Dermis microvascular lymphatic vessel endothelial cell (primary cell): ENCODE data around the gene CATSPER4. TPM values are rescaled to one million over a fixed set of nuclear protein-coding genes. Genes with fewer than 3 reads are reported as not detected.
A peak's percentile ranks its signal among the peaks of the same experiment; 100 is the strongest.

Source experiments
- DNase-seq, 2 donors: peaks; one replicate each; pipeline versions ENCODE4 v3.0.0 to v3.0.0-alpha.2; 2010; ENCODE audit warnings: low read depth in 2 of 2
- total RNA-seq: library from RNA; depleted of rRNA; stranded (reverse); fragments of >200 nt; gene quantifications from 2 replicates; pipeline ENCODE4 v1.2.1, GENCODE V29; 2014

The CATSPER4 gene
- not detected in 2 replicates for total RNA-seq

DNA sequence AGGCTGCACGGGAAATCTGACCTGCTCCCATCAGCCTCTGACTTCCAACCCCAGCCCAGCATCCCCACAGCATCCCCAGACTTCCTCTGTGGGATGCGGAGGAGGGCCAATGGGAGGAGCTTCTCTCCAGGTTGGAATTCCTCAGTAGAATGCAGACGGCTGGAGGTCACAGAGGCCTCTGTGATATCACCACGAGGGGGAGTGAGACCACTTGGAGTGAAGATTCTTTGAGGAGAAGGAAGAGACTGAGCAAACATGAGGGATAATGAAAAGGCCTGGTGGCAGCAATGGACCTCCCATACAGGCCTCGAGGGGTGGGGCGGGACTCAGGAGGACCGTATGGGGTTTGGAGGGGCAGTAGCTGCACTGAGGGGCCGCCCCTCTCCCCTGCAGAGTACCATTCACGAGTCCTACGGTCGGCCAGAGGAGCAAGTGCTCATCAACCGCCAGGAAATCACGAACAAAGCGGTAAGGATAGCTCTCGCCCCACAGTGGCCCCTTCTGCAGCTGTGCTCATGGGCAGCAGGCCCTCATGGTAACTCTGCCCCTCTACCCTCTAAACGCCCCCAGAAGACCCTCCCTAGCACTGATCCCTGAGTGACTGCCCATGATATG, at the start of gene CATSPER4:
Gene CATSPER4 (plus strand): TSS at position 230 of the 615 bp plus-strand sequence. CDS start 26 bp downstream, at position 256.
- peak in 1 of 2 donors; percentile 17 for DNase-seq

DNA sequence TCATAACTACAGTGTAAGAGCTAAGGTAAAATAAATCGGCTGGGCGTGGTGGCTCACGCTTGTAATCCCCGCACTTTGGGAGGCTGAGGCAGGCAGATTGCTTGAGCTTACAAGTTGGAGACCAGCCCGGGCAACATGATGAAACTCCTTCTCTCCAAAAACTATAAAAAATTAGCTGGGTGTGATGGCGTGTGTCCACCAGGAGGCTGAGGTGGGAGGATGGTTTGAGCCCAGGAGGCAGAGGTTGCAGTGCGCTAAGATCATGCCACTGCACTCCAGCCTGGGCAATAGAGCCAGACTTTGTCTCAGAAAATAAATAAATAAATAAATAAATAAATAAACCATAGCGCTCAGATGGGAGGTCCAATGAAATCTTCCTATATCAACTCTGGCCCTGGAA, 48.2 kb upstream of the CATSPER4 start:
- no peak for DNase-seq

DNA sequence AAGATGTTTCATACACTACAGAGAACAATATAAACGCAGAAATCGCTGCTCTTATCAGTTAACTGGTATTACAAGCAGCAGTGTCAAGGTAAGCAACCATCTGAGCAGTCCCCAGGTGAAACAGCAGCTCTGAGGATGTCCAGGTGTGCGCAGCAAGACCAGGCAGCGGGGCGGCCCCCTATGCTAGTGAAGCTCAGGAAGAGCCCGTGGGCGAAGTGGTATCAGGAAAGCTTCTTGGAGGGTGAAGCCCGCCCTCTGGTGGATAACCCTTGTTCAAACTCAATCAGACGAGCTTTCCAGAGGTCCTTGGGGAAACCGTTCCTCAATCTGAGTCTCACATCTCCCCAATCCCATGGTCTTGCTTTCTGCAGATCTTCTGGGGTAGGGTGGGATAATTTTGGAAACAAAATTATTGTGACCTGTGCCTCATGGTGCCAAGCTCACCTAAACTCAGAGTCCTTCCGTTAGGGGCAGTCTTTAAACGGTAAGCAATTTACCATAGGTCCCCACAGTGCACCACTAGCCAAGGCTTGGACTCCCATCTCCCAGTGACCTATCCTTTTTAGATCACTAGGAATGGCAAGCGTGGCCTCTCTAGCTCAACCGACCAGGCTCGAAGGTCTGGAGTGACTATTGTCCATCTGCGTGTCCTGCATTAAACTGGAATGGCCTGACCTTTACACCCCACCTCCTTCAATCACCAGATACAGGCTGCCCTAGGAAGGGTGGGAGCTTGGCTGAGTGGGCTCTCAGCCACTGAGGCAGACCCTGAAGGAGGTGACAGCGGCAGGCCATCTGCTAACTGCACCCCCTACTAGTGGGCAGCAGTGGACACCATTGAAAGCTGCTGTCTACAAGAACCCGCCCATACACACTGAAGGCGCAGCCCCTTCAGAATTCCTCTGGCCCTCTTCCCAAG, 45.1 kb upstream of the CATSPER4 start:
- peak; percentile 73 to 87 for DNase-seq

GRCh38 chr1:26145960-26146294, 44.5 kb upstream of the CATSPER4 start:
- DNase-seq = no peak

DNA sequence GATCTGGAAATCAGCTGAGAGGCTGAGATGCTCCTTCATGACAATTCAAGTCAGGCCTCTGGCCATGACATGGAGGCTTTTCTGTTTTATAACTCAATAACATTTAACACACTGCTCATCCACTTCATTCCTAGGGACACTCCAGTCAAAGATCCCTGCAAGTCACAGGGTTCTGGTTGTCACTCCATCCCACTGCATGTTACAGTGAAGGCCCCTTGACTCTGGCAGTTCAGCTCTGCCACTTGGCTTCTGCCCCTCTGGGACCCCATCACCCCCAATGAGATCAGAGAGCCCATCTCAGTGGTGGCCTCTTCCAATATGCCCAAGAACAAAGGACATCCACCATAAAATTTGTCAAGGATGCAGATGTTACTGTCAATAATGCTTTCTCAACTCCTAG, 41.5 kb upstream of the CATSPER4 start:
- no peak for DNase-seq

DNA sequence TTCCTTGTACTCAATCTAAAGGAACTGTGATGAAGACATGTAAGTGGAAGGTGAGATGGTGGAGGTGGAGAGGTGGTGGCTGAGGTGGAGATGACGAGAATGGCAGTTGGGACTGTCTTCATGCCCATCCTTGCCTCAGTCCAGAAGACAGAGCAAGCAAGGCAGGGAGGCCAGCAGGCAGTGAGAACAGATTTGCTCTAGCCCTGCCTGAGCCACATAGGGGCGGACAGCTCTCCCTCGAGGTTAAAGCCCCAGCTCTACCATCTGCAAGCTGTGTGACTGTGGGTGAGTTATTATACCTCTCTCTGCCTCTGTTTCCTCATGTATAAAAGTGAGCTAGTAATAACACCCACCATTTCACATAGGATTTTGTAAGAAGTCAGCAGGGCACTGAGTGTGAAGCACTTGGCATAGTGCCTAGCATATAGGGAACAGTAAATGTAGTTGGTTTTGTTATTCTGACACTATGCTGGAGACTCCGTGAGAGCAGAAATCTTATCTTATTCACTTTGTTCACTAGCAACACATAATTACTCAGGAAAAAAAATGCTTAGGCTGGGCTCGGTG, 36.4 kb upstream of the CATSPER4 start:
- DNase-seq = no peak

GRCh38 chr1:26154750-26155149, 35.7 kb upstream of the CATSPER4 start:
- peak in 1 of 2 donors; percentile 40 for DNase-seq

DNA sequence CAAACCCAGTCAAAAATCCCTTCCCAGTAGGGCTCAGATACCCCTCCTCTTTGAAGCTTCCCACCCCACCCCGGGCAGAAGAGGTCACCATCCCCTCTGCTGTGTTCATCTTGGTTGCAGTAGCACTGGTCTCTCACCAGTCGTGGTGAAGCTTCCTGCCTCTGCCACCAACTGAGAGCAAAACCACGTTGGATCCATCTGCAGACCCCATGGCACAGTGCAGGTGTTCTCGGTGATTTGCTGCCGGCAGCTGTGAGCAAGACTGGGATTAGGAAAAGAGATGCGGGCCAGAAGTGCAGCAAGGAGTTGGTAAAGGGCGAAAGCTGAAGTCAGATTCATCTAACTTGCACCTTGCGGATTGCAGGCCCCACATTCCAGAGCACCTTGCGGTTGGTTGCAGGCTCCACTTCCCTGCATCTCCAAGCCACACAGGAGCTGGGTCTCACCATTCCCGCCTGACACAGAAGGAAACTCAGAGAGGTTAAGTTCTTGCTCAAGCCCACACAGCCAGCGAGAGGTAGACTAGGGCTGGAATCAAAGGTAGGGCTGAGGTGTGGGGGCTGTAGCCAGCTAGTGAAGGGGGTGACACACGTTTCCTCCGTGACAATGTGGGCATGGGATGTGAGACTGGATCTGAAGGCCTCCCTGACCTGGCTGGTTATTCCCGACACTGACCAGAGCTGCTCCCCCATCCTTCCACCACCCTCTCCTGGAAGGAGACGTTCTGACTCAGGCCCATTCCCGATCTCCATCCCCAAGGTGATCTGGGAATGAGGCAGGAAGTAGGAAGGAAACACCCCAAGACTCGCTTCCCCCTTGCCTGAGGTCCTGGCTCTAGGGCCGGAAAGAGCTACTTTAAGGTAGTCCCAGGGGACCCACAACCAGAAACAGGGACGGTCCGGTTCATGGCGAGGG, 34.8 kb upstream of the CATSPER4 start:
- DNase-seq = no peak

GRCh38 chr1:26156285-26157038, 33.9 kb upstream of the CATSPER4 start:
- peak in 1 of 2 donors; percentile 77 for DNase-seq

- DNase-seq = no peak
These were observed 32.0 kb upstream of the CATSPER4 start for GRCh38 chr1:26158271-26158907.

DNA sequence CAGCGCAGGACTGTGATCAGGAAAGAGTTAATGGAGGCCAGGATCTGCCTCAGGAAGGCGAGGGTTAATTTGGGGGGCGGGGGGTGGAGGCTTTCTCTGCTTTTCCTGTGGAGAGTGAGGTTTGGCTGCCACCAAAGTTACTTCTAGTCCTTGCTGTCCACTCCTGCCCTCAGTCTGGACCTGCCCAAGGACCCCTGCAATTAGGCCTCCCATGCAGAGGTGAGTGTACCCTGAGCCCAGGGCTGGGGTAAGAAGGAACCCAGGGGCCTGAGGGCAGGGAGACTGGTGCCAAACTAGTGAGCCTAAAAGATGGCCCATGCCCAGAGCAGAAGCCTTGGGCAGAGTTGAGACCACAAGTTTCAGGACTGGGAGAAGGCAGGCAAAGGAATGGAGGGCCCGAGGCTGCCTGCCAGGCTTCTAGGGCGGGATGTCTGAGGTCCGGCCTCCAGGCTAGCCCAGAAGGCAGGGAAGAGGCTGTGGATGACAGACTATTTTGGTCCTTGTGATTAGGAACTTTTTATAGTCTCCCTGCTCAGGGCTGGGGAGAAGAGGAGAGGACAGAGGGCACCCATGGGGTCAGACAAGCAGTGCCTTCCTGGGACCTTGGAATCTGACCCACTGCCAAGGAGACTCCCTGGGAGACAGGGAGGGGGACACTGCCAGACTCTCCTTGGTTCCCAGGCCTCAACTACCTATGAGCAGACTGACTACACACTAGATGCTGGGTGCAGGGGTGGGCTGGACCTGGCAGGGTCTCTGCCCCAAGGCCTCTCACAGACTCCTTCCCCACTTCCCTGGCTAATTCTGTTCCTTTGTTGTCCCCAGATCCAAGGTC, 31.3 kb upstream of the CATSPER4 start, which contains the start of gene FAM110D:
Gene FAM110D (plus strand): TSS at position 172 of the 835 bp plus-strand sequence. CDS start 2,213 bp downstream, outside the sequence.
- DNase-seq = peak in 1 of 2 donors; percentile 54

- DNase-seq = no peak
These were observed 30.7 kb upstream of the CATSPER4 start for GRCh38 chr1:26159743-26160039.

- peak in 1 of 2 donors; percentile 49 for DNase-seq
These were observed 29.6 kb upstream of the CATSPER4 start for GRCh38 chr1:26160527-26161414.

DNA sequence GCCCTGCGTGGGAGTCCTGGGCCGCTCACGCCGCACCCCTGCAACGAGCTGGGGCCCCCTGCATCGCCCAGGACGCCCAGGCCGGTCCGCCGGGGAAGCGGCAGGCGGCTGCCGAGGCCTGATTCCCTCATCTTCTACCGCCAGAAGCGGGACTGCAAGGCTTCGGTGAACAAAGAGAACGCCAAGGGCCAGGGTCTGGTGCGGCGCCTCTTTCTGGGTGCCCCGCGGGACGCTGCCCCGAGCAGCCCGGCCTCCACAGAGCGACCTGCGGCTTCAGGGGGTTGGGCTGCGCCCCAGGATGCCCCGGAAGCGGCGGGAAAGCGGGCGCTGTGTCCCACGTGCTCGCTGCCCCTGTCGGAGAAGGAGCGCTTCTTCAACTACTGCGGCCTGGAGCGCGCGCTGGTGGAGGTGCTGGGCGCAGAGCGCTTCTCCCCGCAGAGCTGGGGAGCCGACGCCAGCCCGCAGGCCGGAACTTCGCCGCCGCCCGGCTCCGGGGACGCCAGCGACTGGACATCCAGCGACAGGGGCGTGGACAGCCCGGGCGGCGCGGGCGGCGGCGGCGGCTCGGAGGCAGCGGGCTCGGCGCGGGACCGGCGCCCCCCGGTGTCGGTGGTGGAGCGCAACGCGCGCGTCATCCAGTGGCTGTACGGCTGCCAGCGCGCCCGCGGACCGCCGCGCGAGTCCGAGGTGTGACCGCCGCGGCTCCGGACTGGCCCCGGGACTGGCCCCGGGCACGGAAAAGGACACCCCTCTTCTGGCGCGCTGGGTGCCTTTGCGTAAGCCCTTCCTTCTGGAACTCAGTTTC, 28.8 kb upstream of the CATSPER4 start:
- DNase-seq = peak in 1 of 2 donors; percentile 61

GRCh38 chr1:26162220-26162709, 28.1 kb upstream of the CATSPER4 start:
- DNase-seq = no peak

GRCh38 chr1:26163684-26164035, 26.7 kb upstream of the CATSPER4 start:
- DNase-seq = no peak
